Measurements from ENCODE around the gene TNPO3.
"Not testable (repeated sequence)": the region's sequence is repeated elsewhere in the genome, so short reads cannot be mapped to it uniquely, and the experiment has no call there.

Gene TNPO3

DNA sequence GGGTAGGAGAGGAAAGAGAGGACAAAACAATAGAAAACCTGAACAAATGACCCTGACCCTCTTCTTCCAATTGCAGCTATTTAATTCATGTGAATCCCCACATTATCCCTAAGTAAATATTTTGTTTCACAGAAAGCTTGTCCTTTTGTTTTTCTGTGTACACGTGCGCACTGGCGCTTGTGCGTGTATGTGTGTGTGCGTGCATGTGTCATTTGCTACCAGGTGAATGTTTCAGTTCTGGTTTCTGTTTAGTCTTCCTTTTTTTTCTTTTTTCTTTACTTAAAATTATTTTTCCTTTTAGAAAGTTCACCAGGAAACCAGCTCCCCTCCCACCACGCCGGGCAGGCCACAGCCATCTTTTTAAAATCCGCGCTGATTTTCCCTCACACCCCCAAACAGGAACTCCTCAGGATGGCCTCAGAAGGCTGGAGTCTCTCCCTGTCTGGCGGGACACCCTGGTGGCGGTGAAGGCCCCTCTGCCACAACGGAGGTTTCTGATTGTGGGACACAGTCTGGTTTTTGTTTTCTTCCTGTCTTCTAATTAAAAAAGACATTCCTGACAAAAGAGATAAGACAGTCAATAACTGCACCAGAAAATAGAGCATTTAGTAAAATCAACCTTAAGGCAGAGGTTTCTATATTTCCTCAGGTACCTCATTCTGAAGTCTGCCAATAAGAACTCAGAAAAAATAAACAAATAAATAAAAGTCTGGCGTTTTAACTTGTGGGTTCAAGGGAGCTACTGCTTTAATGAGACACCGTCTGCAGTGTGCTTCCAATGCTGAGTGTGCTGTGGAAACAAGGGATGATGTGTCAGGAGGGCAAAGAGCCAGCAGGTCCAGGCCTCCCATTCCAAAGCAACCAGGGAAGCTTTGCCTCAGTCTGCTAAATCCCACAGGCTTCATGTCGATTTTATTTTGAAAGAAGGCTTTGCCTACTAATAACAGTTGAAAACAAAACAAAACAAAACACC lies 99.8 kb downstream of the TNPO3 start:
- DNase-seq, result no peak

DNA sequence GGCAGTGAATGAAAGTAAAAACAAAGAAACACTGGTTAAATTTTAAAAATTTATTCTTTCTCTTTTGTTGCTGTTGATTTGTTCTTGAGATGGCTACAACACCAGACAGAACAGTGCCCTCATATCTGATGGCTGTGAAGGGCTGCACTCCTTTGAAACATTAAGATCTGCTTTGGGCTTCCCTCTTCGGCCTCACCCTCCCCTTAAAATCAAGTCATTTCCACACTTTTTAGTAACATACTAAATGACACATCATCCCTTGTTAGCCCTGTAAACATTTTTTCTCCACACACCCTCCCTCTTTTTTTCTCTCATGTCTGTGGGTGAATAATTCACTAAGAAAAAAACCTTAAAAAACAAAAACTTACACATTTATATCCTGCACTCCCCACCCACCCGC lies 100.8 kb downstream of the TNPO3 start:
- no peak for DNase-seq

DNA sequence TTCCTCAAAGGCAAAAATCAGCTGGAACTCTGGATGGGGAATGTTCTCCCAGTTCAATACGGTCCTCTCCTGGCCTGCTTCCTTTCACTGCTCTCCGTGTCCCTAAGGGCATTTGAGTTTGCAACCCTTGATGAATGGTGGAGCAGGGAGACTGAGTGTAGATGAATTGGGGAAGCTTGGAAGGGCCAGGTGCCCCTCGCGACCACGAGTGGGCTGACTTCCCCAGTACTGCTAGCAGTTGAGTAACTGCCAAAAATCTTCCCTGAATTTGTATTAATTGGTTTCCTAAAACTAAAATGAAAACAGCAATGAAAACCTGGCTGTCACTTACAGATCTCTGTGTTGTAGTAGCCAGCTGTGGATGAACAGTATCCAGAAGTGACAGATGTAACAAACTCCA lies 103.6 kb downstream of the TNPO3 start:
- no peak for DNase-seq

DNA sequence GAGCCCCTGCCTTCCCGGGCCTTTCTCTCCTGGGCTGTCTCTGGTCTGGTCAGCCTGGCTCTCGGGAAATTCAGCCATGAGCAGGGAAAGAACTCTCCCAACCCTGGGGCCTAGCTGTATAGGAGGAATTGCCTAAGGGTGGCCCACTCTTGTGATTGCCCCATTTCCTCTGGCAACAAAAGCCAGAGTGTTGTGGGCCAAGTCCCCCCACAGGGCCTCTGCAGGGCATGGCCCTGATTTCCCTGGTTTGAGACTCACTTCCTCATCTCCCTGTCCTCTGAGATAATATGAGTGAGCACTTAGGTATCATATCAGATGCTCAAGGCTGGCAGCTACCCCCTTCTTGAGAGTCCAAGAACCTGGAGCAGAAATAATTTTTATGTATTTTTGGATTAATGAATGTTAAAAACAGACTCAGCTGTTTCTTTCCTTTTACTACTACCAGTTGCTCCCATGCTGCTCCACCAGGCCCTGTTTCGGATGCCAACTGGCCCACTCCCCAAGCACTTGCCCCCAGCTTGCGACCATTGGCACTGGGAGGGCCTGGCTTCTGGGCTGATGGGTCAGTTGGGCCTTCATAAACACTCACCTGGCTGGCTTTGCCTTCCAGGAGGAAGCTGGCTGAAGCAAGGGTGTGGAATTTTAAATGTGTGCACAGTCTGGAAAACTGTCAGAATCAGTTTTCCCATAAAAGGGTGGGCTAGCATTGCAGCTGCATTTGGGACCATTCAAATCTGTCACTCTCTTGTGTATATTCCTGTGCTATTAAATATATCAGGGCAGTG lies 105.7 kb downstream of the TNPO3 start:
- DNase-seq, result no peak

DNA sequence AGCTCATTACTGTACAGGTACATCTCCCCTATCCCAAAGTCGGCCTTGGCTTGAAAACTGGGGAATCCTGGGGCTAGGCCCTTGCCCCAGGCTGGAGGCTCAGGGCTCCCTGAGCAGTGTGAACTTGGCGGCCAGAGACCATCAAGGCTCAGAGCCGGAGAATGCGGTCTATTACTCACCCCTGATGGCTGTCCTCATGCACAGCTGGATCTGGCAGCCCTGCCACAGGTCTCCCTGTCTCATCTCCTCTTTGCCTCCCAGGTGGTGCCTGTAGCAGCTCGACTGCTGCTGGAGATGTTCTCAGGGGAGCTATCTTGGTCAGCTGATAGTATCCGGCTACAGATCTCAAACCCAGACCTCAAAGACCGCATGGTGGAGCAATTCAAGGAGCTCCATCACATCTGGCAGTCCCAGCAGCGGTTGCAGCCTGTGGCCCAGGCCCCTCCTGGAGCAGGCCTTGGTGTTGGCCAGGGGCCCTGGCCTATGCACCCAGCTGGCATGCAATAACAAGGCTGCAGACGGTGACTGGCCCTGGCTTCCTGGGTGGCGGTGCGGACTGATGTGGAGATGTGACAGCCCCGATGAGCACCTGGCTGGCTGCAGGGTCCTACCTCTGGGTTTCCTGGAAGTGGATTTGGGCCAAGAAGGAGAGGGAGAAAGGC lies 106.5 kb downstream of the TNPO3 start:
- DNase-seq, result no peak

DNA sequence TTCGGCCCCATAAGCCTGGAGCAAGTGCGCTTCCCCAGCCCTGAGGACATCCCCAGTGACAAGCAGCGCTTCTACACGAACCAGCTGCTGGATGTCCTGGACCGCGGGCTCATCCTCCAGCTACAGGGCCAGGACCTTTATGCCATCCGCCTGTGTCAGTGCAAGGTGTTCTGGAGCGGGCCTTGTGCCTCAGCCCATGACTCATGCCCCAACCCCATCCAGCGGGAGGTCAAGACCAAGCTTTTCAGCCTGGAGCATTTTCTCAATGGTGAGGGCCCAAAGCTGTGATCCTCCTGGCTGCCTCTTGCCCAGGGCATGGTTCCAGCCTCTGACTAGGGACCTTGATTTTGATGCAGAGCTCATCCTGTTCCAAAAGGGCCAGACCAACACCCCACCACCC lies 107.1 kb downstream of the TNPO3 start:
- DNase-seq, result no peak

DNA sequence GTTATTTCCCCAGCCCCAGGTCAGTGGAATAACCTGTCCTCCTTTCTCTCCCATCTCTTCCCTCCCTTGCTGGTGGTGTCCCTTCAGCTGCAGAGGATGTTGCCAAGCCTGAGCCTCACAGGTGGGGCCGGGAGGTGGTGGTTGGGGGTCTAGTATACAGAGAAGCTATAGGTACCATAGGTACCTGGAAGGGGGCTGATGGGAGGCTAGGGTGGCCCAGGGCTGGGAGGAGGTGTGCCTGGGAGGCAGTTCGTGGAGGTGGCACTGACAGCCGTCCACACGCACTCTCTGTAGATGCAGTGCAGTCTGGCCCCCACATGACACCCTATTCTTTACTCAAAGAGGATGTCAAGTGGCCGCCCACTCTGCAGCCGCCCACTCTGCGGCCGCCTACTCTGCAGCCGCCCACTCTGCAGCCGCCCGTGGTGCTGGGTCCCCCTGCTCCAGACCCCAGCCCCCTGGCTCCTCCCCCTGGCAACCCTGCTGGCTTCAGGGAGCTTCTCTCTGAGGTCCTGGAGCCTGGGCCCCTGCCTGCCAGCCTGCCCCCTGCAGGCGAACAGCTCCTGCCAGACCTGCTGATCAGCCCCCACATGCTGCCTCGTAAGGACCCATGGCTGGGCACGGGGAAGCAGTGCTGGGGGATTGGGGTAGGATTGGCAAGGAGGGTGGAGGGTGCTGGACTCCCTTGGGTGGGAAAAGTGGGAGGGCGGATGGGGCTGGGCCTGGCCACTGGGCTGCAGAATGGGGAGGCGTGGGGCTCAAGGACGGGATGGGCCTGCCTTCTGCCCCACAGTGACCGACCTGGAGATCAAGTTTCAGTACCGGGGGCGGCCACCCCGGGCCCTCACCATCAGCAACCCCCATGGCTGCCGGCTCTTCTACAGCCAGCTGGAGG lies 107.7 kb downstream of the TNPO3 start:
- no peak for DNase-seq

DNA sequence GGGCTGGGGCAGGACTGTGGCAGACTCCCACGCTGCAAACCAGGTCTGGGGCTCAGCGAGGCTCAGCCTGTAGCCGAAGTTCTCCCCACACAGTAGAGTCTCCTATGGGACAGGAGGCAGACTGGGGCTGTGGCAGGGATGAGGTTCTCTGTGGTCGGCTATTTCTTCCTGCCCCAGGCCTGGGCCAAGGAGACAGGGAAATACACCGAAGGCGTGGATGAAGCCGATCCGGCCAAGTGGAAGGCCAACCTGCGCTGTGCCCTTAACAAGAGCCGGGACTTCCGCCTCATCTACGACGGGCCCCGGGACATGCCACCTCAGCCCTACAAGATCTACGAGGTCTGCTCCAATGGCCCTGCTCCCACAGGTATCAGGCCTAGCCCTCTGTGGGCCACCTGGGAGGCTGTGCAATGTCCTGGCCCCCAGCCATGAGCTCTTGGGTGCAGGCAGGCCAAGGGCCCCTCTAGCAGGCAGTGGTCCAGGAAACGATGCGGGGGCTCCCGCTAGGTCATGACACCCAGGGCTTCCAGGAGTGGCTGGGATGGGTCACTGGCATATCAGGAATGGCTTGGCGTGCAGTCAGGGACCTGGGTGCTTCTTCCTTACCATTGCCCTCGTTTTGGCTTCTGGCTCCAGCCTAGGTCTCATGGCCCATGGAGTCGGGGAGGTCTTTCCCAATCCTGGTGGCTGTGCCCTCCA lies 109.1 kb downstream of the TNPO3 start:
- no peak for DNase-seq

DNA sequence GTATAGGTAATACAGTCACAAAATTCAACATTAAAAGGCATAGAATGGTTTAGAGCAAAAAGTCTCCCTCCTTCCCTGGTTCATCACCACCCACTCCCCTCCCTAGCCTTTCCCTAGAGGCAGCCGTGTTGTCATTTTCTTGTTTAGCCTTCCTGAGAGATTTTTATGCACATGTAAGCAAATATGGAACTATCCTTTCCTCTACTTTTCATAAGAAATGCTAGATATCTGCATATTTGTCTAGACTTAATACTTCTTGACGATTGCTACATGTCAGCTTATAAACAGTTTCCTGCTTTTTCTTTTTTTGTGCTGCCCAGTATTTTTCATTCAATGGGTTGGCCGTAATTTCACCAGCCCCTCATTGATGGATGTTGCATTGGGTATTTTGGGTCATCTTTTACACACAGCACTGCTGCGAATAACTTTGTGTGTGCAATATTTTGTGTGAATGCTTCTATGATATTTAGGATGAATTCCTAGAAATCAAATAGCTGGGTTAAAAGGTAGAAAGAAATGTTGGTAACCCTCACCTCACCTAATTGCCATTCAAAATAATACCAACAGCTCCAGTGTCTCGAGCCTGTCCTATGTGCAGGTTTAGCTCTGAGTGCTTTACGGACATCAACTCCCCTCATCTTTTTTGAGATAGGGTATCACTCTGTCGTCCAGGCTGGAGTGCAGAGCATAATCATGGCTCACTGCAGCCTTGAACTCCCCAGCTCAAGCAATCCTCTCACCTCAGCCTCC lies 110.2 kb downstream of the TNPO3 start:
- DNase-seq, result no peak

DNA sequence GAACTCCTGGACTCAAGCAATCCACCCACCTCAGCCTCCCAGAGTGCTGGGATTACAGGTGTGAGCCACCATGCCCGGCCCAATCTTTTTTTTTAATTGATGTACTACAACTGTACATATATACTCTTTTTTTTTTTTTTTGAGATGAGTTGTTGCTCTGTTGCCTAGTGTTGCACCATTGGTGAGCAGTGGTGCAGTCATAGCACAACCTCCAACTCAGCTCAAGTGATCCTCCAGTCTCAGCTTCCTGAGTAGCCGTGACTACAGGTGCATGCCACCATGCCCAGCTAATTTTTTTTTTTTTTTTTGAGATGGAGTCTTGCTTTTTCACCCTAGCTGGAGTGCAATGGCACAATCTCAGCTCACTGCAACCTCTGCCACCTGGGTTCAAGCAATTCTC lies 111.7 kb downstream of the TNPO3 start:
- DNase-seq, result not testable (repeated sequence)

DNA sequence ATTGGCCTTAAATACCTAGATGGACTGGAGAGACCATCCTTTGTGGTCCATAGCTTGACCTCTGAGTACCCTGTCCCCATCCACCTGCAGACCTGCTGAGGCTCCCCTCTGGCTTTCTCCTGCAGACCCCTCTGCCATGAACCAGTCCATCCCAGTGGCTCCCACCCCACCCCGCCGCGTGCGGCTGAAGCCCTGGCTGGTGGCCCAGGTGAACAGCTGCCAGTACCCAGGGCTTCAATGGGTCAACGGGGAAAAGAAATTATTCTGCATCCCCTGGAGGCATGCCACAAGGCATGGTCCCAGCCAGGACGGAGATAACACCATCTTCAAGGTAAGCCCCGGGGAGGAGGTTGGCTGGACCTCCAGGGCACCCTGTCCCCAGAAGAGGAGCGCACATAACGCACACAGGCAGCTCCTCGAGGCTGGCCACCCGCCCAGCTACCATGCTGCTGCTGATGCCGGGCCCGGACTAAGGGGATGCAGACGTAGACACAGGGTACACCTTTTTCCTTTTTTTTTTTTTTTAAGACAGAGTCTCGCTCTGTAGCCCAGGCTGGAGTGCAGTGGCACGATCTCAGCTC lies 112.9 kb downstream of the TNPO3 start:
- DNase-seq, result no peak

DNA sequence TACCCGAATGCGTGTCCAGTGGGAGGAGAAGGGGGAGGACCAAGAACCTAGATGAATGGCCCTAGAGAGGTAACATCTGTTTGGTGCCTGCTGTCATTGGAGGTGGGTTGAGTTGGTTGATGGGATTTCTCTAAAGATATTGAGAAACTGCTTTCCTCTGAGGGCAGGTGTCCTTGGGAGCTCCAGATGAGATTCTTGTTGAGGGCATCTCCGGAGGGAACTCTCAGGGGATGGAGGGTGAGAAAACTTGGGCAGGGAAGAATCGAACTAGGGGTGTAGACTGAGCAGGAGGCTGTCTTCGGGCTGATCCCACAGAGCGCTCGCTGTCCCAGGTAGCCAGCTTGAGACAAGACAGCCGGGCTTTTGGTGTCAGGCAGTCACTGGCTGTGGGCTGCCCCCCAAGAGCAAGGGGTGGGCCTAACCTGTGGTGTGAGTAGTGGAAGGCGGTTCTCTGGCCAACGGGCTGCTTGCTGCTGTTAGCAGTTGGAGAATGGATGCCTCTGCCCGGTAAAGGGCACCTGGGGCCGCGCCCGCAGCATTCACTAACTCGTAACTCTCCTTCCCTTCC lies 113.5 kb downstream of the TNPO3 start:
- no peak for DNase-seq

DNA sequence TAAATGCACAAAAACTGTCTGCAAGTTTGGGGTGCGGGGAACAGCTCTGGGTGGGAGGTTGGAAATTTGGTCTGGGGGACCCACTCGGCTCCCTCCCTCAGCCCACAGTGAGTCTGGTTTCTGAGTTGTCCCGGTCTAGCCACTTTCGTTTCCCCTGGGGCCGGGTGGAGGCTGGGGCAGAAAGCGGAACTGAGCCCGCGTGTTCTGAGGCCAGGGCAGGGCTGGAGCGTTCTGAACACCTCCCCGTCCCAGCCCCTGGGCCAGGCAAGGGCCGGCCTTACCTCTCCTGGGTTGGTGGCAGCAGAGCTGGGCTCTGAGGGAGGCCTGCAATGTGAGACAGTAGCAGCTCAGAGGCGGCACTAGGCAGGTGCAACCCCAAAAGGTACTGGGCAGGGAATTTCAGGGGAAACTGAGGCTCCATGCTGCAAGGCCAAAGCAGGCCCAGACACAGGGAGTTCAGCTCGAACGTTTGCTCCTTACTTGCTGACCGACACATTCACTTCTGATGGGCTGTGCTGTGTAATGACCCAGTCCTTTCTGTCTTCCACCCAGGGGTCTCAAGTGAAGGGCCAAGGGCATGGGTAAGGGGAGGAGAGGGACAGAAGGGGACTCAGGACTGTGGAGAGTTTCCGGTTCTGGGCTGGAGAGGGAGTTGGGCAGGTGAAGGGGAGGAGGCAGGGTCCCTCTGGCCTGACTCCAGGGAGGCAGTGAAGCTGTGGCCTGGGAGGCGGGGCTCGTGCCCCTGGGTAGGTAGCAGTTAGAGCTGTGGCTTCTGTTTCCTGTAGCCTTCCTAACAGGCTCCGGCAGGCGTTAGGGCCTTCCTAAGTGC lies 114.2 kb downstream of the TNPO3 start:
- DNase-seq, result no peak

DNA sequence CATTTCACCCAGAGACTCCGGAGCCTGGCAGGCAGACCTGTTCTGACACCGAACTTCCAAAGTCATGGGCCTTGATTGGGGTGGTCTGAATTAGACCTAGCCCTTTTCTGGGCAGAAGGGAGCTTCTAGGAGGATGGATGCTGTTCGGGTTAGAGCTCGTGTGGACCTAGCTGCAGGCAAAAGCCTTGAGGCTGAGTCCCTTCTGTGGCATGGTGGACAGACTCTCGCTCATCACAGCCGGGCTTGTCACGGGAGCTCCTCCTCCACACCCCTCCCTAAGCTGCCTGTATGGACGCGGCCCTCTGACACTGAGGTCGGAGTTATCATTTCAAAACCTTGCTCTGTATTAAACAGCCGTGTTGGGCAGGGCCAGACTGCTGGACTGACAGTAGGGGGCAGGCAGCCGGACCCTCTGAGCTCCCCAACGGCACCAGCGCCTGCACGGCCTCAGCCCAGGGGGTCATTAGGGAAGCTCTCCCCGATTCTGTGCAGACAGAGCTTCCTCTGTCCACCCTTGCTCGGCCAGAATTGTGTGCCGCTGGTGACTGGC lies 115.0 kb downstream of the TNPO3 start:
- DNase-seq, result no peak

DNA sequence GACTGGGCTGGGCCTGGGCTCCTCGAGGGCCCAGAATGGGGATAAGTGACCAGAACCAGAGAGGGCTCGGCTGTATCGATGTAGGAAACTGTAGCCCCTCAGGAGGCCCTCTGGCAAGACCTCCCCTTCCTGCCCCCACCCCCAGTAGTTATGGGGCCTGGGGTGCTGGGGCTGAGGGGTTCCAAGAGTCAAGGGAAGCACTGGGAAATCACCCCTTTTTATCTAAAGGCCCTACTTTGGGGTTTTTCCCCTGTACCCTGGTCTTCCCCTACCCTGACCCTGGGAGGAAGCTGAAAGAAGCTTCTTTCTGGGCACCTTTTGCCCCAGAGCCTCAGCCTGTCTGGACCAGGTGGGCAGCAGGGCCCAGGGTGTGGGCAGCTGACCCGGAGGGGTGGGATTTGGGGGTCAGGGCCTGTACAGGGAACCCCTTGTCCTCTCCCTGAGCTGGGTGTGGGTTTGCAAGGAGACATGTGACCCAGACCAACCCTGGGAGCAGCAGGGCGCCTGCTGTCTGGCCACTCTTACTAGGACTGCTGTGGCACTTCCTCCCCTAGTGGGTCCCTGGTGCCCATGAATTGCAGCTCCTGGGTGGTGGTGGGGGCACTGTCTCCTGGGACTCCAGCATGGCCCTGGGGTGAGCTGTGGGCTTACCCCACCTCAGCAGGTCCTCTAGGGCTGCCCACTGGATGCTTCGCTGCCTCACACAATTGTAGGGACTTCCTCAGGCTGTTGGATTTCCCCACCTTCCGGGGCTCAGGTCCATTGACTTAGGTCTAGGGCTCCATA lies 115.6 kb downstream of the TNPO3 start:
- no peak for DNase-seq

DNA sequence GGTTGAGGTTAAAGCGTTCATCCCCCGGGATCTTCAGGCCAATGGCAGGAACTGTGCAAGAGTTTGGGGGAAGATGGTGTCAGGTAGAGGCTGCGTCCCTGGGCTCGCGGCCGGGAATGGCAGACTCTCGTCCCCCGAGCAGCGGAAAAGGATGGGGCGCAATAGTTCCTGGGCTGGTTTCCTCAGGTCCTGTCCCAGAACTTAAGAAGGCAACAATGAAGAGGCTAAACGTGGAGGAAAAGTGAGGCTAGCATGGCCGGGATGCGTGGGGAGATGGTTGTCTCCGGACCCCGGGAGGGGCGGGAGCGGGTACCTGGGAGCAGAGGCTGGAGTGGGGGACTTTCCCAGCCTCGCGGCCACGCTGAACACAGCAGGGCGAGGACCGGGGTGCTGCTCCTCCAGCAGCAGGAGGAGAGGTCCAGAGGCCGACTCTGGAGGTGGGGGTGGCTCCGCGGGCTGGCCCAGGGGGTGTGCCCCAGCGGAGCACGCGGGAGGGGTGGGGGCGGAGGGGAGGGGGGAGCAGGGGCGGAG lies 116.3 kb downstream of the TNPO3 start:
- no peak for DNase-seq

DNA sequence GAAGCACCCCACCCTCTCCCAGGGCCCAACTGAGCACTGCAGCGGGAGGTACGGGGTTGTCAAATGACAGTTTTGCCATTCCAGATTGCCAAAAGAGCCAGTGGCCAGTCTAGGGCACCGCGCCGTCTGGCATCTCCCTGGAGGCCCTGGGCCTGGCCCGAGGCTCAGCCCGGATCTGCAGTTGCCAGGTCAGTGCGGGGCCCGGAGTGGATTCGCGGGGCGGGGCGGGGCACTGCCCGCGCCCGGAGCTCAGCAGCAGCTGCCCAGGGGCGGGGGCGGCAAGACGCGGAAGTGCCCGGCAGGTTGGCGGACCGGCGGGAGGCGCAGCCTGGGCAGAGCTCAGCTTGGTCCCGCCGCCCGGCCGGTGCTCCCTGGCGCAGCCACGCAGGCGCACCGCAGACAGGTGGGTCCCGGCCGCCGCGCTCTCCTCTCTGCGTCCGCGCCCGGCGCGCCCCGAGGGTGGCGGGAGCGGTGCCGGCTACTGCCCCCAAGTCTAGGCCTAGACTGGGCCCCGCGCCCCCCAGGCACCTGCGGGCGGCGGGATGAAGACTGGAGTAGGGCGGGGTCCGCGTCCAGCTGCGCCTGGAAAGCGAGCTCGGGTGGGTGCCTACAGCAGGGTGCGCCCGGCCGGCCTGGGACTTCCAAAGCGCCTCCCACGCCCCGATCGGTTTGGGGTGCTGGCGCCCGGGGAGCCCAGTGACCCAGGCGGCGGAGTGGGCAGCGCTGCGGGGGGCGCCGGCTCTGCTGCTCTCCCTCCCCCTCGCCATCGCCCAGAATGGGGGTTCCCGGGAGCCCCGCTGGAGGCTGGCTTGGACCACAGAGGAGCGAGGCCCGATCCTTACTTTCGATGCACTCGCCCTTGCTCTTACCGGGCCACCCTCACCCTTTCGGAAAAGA lies 117.0 kb downstream of the TNPO3 start, which contains the start of gene IRF5:
TSS of gene IRF5 (plus strand) at position 281 of the 897 bp plus-strand sequence. CDS start 4,155 bp downstream, outside the sequence.
- DNase-seq, result no peak
